A673 (cell line): Measurements from ENCODE around the gene HS3ST3B1.

Experiments used
- CTCF ChIP-seq: fragments of 300-800, 200-600 bp; sonication (generic); conservative IDR thresholded peaks from 2 replicates; pipeline ENCODE4 v1.5.1; 2017; ENCODE audit warnings: low read depth, mild to moderate bottlenecking, antibody characterized with exemption, low read length, moderate library complexity, mixed read lengths
- EZH2 ChIP-seq: fragments of 200-600 bp; sonication (generic); IDR thresholded peaks from 2 replicates; pipeline ENCODE4 v1.6.1; 2017; ENCODE audit warnings: borderline replicate concordance, low read depth, mild to moderate bottlenecking, mixed read lengths, antibody characterized with exemption, low read length; ENCODE audit not compliant: poor library complexity, severe bottlenecking

GRCh38 chr17:14387036-14387435, 86.2 kb downstream of the HS3ST3B1 start:
- TF ChIP-seq CTCF: no peak
- no peak for TF ChIP-seq EZH2
